ENCODE measurements around the gene NIPBL.
"Not testable (repeated sequence)": the region's sequence is repeated elsewhere in the genome, so short reads cannot be mapped to it uniquely, and the experiment has no call there.

Gene NIPBL

GRCh38 chr5:37088009-37088408 lies 211.4 kb downstream of the NIPBL start:
- DNase-seq (ENCODE audit: low read depth), result no peak

DNA sequence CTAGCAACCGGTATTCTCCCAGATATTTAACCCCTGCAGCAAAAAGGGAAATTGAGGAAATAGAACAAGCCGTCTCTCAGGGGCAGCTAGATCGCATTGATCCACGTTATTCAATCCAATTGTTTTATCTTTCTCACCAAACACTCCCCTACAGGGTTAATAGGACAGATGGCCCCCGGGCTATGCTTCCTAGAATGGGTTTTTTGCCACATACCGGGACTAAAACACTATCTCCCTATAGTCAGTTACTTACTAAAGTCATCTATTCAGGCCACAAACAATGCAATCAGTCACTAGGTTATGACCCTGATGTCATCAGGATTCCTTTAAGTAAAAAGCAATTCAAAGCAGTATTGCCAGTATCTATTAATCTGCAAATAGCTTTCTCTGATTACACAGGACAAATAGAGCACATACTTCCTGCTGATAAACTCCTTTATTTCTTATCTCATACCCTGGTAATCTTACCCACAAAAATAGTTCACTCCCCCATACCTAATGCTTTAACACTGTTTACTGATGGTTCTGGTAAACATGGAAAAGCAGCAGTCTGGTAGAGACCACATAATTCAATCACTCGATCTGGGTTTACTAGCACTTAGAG lies 213.7 kb downstream of the NIPBL start:
- DNase-seq (ENCODE audit: low read depth), result no peak

DNA sequence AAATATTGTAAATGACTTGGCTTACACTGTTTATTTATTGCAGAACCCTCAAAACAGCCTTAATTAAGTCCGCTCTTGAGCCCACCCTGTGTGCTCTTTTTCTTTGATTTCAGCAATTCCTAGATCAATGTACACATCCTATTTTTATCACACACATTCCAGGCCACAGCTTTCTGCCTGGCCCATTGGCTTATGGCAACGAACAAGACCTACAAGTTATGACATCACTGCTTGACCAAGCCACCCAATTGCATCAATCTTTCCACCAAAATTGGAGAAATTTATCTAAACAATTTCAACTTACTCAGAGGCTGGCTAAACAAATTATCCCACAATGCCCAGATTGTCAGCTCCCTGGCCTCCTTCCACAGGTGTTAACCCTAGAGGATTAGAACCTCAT lies 214.2 kb downstream of the NIPBL start:
- no peak for DNase-seq (ENCODE audit: low read depth)

DNA sequence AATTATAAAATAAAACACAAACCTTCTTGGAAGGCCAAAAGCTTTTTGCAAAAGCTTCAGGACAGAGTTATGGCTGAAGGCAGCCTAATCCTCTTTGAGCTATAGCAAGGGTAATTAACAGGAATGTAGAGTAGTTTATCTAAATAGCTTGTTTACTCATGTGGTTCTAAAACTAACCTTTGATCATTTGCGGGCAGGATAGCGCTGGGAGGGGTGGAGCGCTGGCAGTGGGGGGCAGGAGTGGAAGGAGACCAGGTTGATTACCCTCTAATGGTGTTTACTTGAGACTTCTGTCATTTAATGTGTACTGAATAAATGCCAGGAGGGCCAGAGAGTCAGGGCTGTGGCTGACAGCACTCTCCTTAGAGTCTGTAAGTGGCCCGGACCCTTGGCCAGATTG lies 217.2 kb downstream of the NIPBL start:
- DNase-seq (ENCODE audit: low read depth), result not testable (repeated sequence)

DNA sequence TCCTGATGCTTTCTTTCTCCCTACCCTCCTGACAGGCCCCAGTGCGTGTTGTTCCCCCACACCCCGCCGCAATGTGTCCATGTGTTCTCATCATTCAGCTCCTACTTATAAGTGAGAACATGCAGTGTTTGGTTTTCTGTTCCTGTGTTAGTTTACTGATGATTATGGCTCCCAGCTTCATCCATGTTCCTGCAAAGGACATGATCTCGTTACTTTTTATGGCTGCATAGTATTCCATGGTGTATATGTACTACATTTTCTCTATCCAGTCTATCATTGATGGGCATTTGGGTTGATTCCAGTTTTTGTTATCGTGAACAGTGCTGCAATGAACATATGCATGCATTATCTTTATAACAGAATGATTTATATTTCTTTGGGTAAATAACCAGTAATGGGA lies 222.7 kb downstream of the NIPBL start:
- DNase-seq (ENCODE audit: low read depth), result not testable (repeated sequence)

DNA sequence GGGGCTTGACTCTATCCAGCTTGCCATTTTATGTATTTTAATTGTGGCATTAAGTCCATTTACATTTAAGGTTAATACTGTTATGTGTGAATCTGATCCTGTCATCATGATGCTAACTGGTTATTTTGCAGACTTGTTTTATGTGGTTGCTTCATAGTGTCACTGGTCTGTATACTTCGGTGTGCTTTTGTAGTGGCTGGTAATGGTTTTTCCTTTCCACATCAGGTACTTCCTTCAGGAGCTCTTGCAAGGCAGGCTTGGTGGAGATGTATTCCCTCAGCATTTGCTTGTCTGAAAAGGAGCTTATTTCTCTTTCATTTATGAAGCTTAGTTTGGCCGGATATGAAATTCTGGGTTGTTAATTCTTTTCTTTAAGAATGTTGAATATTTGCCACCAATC lies 226.7 kb downstream of the NIPBL start:
- DNase-seq (ENCODE audit: low read depth), result no peak

GRCh38 chr5:37109338-37109737 lies 232.8 kb downstream of the NIPBL start:
- DNase-seq (ENCODE audit: low read depth), result no peak

- no peak for DNase-seq (ENCODE audit: low read depth)
Measured at GRCh38 chr5:37110135-37110534, 233.6 kb downstream of the NIPBL start.

DNA sequence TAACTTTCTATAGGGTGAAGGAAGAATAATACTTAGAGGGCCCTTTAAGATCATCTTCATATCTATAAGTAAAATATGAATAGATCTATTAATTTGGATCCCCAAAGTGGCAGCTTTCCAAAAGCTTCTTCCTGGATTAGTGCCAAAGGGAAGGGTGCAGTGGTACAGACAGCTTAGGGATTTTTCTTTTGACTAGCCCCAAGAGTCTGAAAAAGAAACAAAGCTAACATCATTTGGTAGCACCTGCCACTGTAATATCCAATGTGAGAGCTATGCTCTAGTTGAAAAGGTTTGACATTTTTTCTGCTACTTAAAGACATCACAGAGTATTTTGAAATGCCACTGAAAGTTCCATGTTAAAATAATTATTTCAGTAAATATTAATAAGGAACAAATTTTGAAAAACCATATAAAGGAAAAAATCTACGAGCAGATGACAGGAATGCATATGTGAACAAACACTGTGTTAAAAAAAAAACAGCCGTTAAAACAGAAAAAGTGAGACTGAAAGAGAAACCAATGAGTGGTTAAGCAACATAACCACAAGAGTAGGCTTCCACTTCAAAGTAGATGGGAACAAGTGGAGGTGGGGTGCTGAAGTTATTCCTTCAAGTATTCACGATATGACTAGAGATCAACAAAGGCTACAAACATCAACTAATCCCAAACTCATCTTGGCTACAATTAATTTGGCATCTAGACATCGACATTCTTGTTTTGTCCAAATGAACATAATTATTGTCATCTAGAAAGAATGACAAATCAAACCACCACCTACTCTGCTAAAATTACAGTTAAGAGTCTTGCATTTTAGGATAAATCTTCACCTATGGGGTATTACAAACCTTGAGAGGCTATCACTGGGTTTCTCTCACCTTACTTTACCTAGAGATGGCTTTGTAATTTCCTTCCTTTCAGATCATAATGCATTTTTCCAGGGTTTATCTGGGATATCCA lies 235.1 kb downstream of the NIPBL start:
- DNase-seq (ENCODE audit: low read depth), result peak; percentile 7

- DNase-seq (ENCODE audit: low read depth), result no peak
Measured at GRCh38 chr5:37112383-37112991, 235.9 kb downstream of the NIPBL start.
